Measurements from ENCODE around the gene IAPP. TPM values are rescaled to one million over a fixed set of nuclear protein-coding genes. Genes with fewer than 3 reads are reported as not detected.
"Not testable (repeated sequence)": the region's sequence is repeated elsewhere in the genome, so short reads cannot be mapped to it uniquely, and the experiment has no call there.

The IAPP gene
- polyA plus RNA-seq, 4 donors = 1.4 to 3.4 TPM; not detected in 2

GRCh38 chr12:21387174-21387573 lies 14.5 kb downstream of the IAPP start:
- Histone ChIP-seq H3K4me1 (ENCODE audit: control insufficient read depth in 3 of 3, insufficient read depth in 2 of 3, low read depth in 1 of 3, low read length in 2 of 3) (no peaks in the 10 kb centered on the region), H3K27ac (ENCODE audit: low read depth in 1 of 3, low read length in 2 of 3) (no peak overlapping the region), H3K27me3 (ENCODE audit: control insufficient read depth in 3 of 3, insufficient read depth in 3 of 3, low read length in 3 of 3) (no peaks in the 10 kb centered on the region), H3K4me3 (ENCODE audit: low read depth in 1 of 3, low read length in 3 of 3) (no peak overlapping the region), H3K9me3 (ENCODE audit: control insufficient read depth in 2 of 2, insufficient read depth in 1 of 2, low read depth in 1 of 2, low read length in 1 of 2) (peaks cover 0 to 7% of the 10 kb centered on the region in 2 donors), H3K36me3 (ENCODE audit: control insufficient read depth in 3 of 3, insufficient read depth in 2 of 3, low read depth in 1 of 3, low read length in 3 of 3) (no peaks in the 10 kb centered on the region)
- FAIRE-seq (no peak), DNase-seq (no peak)
- WGBS, 3 donors = 84 to 92% (median 88%) methylated on average over 3 of the region's 3 CpGs

GRCh38 chr12:21392384-21392783 lies 19.7 kb downstream of the IAPP start:
- WGBS, 3 donors = 6 to 20% (median 9%) methylated on average over 1 of the region's 1 CpG
- H3K4me1 ChIP-seq (ENCODE audit: control insufficient read depth in 3 of 3, insufficient read depth in 2 of 3, low read depth in 1 of 3, low read length in 2 of 3) = no peaks in the 10 kb centered on the region
- FAIRE-seq (no peak), DNase-seq (no peak)
- H3K4me3 ChIP-seq (ENCODE audit: low read depth in 1 of 3, low read length in 3 of 3) = no peak overlapping the region
- no peaks in the 10 kb centered on the region for H3K27me3 ChIP-seq (ENCODE audit: control insufficient read depth in 3 of 3, insufficient read depth in 3 of 3, low read length in 3 of 3)
- no peak overlapping the region for H3K27ac ChIP-seq (ENCODE audit: low read depth in 1 of 3, low read length in 2 of 3)
- H3K36me3 ChIP-seq (ENCODE audit: control insufficient read depth in 3 of 3, insufficient read depth in 2 of 3, low read depth in 1 of 3, low read length in 3 of 3) = no peaks in the 10 kb centered on the region
- peaks cover 0 to 4% of the 10 kb centered on the region in 2 donors for H3K9me3 ChIP-seq (ENCODE audit: control insufficient read depth in 2 of 2, insufficient read depth in 1 of 2, low read depth in 1 of 2, low read length in 1 of 2)

GRCh38 chr12:21394828-21395626 lies 22.3 kb downstream of the IAPP start:
- H3K27ac ChIP-seq (ENCODE audit: low read depth in 1 of 3, low read length in 2 of 3); FAIRE-seq; H3K4me1 ChIP-seq (ENCODE audit: control insufficient read depth in 3 of 3, insufficient read depth in 2 of 3, low read depth in 1 of 3, low read length in 2 of 3); H3K27me3 ChIP-seq (ENCODE audit: control insufficient read depth in 3 of 3, insufficient read depth in 3 of 3, low read length in 3 of 3); DNase-seq; H3K36me3 ChIP-seq (ENCODE audit: control insufficient read depth in 3 of 3, insufficient read depth in 2 of 3, low read depth in 1 of 3, low read length in 3 of 3); H3K4me3 ChIP-seq (ENCODE audit: low read depth in 1 of 3, low read length in 3 of 3); H3K9me3 ChIP-seq (ENCODE audit: control insufficient read depth in 2 of 2, insufficient read depth in 1 of 2, low read depth in 1 of 2, low read length in 1 of 2): not testable (repeated sequence)
- 84 to 86% (median 85%) methylated on average over 23 to 28 of the region's 28 CpGs for WGBS, 3 donors

- no peaks in the 10 kb centered on the region for H3K36me3 ChIP-seq (ENCODE audit: control insufficient read depth in 3 of 3, insufficient read depth in 2 of 3, low read depth in 1 of 3, low read length in 3 of 3)
- H3K27me3 ChIP-seq (ENCODE audit: control insufficient read depth in 3 of 3, insufficient read depth in 3 of 3, low read length in 3 of 3) = no peaks in the 10 kb centered on the region
- no peak overlapping the region for H3K27ac ChIP-seq (ENCODE audit: low read depth in 1 of 3, low read length in 2 of 3)
- no peak overlapping the region for H3K4me3 ChIP-seq (ENCODE audit: low read depth in 1 of 3, low read length in 3 of 3)
- DNase-seq (no peak), FAIRE-seq (no peak)
- WGBS, 3 donors = 69 to 81% (median 71%) methylated on average over 16 of the region's 16 CpGs
- H3K9me3 ChIP-seq (ENCODE audit: control insufficient read depth in 2 of 2, insufficient read depth in 1 of 2, low read depth in 1 of 2, low read length in 1 of 2) = no peaks in the 10 kb centered on the region
- no peaks in the 10 kb centered on the region for H3K4me1 ChIP-seq (ENCODE audit: control insufficient read depth in 3 of 3, insufficient read depth in 2 of 3, low read depth in 1 of 3, low read length in 2 of 3)
These were observed 40.9 kb downstream of the IAPP start for GRCh38 chr12:21413369-21414277.

- 54 to 64% (median 55%) methylated on average over 4 of the region's 4 CpGs for WGBS, 3 donors
- Histone ChIP-seq H3K27ac (ENCODE audit: low read depth in 1 of 3, low read length in 2 of 3) (no peak overlapping the region), H3K4me3 (ENCODE audit: low read depth in 1 of 3, low read length in 3 of 3) (no peak overlapping the region), H3K4me1 (ENCODE audit: control insufficient read depth in 3 of 3, insufficient read depth in 2 of 3, low read depth in 1 of 3, low read length in 2 of 3) (no peaks in the 10 kb centered on the region), H3K27me3 (ENCODE audit: control insufficient read depth in 3 of 3, insufficient read depth in 3 of 3, low read length in 3 of 3) (no peaks in the 10 kb centered on the region), H3K36me3 (ENCODE audit: control insufficient read depth in 3 of 3, insufficient read depth in 2 of 3, low read depth in 1 of 3, low read length in 3 of 3) (no peaks in the 10 kb centered on the region), H3K9me3 (ENCODE audit: control insufficient read depth in 2 of 2, insufficient read depth in 1 of 2, low read depth in 1 of 2, low read length in 1 of 2) (no peaks in the 10 kb centered on the region)
- no peak for DNase-seq
- FAIRE-seq = no peak
These were observed 43.9 kb downstream of the IAPP start for GRCh38 chr12:21416511-21417121.

- not testable (repeated sequence) for FAIRE-seq; DNase-seq; H3K9me3 ChIP-seq (ENCODE audit: control insufficient read depth in 2 of 2, insufficient read depth in 1 of 2, low read depth in 1 of 2, low read length in 1 of 2); H3K36me3 ChIP-seq (ENCODE audit: control insufficient read depth in 3 of 3, insufficient read depth in 2 of 3, low read depth in 1 of 3, low read length in 3 of 3); H3K4me1 ChIP-seq (ENCODE audit: control insufficient read depth in 3 of 3, insufficient read depth in 2 of 3, low read depth in 1 of 3, low read length in 2 of 3); H3K27me3 ChIP-seq (ENCODE audit: control insufficient read depth in 3 of 3, insufficient read depth in 3 of 3, low read length in 3 of 3); H3K4me3 ChIP-seq (ENCODE audit: low read depth in 1 of 3, low read length in 3 of 3); H3K27ac ChIP-seq (ENCODE audit: low read depth in 1 of 3, low read length in 2 of 3)
- WGBS, 3 donors = 71 to 80% (median 79%) methylated on average over 5 of the region's 5 CpGs
These were observed 45.7 kb downstream of the IAPP start for GRCh38 chr12:21418398-21418797.

GRCh38 chr12:21419009-21419699 lies 46.5 kb downstream of the IAPP start:
- H3K36me3 ChIP-seq (ENCODE audit: control insufficient read depth in 3 of 3, insufficient read depth in 2 of 3, low read depth in 1 of 3, low read length in 3 of 3); FAIRE-seq; H3K4me3 ChIP-seq (ENCODE audit: low read depth in 1 of 3, low read length in 3 of 3); H3K9me3 ChIP-seq (ENCODE audit: control insufficient read depth in 2 of 2, insufficient read depth in 1 of 2, low read depth in 1 of 2, low read length in 1 of 2); H3K27me3 ChIP-seq (ENCODE audit: control insufficient read depth in 3 of 3, insufficient read depth in 3 of 3, low read length in 3 of 3); H3K4me1 ChIP-seq (ENCODE audit: control insufficient read depth in 3 of 3, insufficient read depth in 2 of 3, low read depth in 1 of 3, low read length in 2 of 3); H3K27ac ChIP-seq (ENCODE audit: low read depth in 1 of 3, low read length in 2 of 3); DNase-seq: not testable (repeated sequence)
- 86 to 90% (median 87%) methylated on average over 29 to 30 of the region's 30 CpGs for WGBS, 3 donors

- no peak overlapping the region for H3K27ac ChIP-seq (ENCODE audit: low read depth in 1 of 3, low read length in 2 of 3)
- H3K36me3 ChIP-seq (ENCODE audit: control insufficient read depth in 3 of 3, insufficient read depth in 2 of 3, low read depth in 1 of 3, low read length in 3 of 3) = no peaks in the 10 kb centered on the region
- H3K4me3 ChIP-seq (ENCODE audit: low read depth in 1 of 3, low read length in 3 of 3) = no peak overlapping the region
- no peaks in the 10 kb centered on the region for H3K4me1 ChIP-seq (ENCODE audit: control insufficient read depth in 3 of 3, insufficient read depth in 2 of 3, low read depth in 1 of 3, low read length in 2 of 3)
- 64 to 87% (median 86%) methylated on average over 4 of the region's 4 CpGs for WGBS, 3 donors
- DNase-seq = no peak
- FAIRE-seq = no peak
- H3K27me3 ChIP-seq (ENCODE audit: control insufficient read depth in 3 of 3, insufficient read depth in 3 of 3, low read length in 3 of 3) = peaks cover 0 to 8% (median 7%) of the 10 kb centered on the region in 3 donors
- H3K9me3 ChIP-seq (ENCODE audit: control insufficient read depth in 2 of 2, insufficient read depth in 1 of 2, low read depth in 1 of 2, low read length in 1 of 2) = no peaks in the 10 kb centered on the region
These were observed 55.5 kb downstream of the IAPP start for GRCh38 chr12:21428241-21428640.

All from small intestine (tissue), 7 donors.